Measurements from ENCODE around the gene IMMP2L.
A peak's percentile ranks its signal among the peaks of the same experiment; 100 is the strongest.

Gene IMMP2L

DNA sequence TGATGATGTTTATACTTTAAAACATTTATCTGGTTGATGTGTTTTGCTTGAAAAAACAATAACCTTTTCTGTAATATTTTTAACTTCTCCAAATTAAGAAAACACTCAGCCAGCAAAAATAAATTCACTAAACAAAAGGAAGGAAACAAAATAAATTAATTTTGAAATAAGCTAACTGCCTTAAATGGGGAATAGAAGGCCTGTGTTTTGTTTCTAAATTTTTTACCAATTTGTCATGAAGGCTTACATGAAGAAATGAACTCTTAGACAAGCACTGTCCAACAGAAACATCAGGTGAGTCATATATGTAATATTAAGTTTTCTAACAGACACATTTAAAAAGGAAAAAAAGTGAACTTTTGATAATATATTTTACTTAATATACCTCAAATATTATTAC is 402.9 kb downstream of the IMMP2L start:
- DNase-seq (ENCODE audit: low read depth in 2 of 2) = no peak

DNA sequence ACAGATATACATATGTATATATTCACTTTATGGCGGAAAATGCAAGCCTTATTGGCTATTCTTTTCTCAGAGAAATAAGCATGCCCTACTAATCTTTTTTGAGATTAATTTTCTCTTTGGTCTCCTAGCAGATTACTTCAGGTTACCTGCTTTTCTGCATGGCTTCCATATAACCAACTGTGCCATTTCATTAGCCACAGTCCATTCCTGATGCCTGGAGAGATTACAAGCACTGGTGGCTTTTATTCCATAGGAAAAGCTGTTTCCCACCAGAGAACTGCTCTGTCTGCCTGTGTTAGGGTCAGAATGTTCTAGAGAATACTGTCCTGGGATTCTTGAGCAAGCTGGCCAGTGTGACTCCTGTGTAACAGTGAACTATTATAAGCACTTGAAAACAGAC is 411.6 kb downstream of the IMMP2L start:
- DNase-seq (ENCODE audit: low read depth in 2 of 2) = no peak

DNA sequence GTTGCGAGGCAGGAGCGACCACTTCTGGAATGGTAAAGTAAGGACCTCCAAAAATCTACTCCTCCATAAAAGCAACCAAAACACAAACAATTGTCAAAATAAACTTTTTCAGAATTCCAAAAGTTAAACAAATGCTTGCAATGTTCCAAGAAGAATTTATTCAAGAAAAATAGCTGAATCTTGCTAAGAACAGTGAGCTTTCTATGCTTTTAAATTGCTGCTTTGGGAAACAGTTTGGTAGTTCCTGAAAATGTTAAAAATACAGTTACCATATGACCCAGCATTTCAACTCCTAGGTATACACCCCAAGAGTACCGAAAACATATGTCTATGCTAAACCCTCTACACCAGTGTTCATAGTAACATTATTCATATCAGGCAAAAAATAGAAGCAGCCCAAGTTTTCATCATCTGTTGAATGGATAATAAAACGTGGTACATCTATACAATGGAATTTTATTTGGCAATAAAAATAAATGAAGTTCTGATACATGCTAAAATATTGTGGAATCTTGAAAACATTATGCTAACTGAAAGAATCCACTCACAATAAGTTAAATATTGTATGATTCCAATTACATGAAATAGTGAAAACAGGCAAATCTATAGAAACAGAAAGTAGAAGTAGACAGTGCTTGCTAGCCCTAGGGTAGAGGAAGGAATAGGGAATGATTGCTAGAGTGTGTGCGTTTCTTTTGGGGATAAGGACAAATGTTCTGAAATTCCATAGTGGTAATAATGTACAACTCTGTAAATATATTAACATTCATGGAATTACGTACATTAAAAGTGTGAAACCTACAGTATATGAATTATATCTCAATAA is 414.4 kb downstream of the IMMP2L start:
- no peak for DNase-seq (ENCODE audit: low read depth in 2 of 2)

DNA sequence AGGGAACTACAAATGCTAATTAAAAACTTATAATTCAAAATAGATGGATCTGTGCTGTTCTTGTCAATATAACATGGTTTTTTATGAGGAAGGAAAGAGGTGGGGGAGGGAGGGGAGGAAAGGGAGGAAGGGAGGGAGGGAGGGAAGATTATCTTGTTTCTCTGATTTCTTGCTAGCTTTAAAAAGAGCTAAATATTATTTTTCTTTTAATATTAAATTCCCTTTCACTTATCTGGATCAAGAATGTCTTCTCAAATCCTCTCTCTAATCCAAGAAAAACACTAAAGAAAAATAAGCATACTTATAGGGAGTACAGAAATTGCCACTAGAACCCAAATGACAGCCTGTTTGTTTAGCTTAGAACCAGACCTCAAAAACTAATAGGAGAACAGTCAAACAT is 416.2 kb downstream of the IMMP2L start:
- no peak for DNase-seq (ENCODE audit: low read depth in 2 of 2)

DNA sequence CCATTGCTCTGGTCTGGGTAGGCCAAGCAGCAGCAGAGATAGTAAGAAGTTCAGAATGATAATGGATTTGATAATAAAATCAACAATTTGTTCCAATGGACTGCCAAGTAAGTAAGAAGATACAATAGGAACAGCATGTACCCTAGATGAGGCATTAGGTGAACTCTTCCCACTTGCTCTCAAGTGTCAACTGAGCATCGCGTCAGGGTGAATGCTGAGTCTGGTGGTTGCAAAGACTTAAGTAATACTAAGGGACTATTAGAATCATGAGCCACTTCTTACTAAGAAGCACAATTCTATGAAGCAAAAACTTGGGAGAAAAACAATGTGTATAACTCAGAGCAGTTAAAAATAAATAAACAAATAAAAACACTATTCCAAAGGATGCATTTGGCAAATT is 416.8 kb downstream of the IMMP2L start:
- no peak for DNase-seq (ENCODE audit: low read depth in 2 of 2)

DNA sequence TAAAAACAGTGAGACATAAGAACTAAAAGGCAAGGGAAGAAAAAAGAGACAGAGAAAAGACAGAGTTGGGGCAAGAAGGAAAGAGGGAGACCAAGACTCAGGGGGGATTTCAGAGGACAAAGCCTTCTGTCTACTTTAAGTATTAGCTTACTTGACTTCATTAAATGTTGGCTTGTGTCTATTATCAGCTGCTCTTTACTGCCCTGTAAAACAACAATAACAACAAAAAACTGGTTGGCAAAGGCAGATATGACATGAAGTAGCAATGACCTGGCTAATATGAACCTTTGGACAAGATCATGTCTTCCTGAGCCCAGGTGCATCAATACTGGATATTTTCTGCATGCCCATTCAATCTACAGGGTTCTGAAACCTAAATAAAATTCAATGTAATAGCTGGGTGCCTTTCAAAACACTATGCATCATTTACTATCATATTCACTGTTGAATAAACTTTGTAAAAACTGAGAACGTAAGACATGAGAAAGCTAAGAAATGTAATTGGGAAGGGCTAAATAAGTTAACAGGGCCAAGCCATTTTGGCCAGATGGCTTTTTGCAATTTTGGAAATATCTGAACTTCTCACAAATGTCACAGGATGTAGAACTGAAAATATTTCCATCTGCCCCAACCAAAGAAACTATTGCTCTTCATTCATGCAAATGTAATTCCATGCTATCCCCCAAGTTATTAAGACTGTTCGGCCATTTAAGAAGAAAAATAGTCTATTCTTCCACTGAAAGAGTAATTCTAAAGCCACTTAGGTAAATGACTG is 422.0 kb downstream of the IMMP2L start:
- DNase-seq (ENCODE audit: low read depth in 2 of 2) = no peak

DNA sequence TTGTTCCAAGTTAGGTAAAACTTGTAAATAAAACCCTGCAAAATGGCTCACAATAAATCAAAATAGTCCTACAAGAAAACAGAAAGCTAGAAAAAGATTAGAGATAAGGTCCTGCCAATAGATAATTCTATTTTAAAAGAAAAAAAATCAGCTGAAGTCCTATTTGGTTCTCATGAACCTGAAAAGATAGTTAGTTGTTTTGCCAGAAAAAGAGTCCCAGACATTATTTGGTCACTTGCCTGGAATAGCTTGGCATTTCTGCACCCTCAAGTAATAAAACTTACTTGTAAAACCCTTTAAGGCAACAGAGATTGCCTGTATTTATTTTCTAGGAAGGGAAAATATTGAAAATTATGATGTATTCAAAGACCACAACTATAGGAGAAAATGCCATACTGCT is 423.7 kb downstream of the IMMP2L start:
- no peak for DNase-seq (ENCODE audit: low read depth in 2 of 2)

DNA sequence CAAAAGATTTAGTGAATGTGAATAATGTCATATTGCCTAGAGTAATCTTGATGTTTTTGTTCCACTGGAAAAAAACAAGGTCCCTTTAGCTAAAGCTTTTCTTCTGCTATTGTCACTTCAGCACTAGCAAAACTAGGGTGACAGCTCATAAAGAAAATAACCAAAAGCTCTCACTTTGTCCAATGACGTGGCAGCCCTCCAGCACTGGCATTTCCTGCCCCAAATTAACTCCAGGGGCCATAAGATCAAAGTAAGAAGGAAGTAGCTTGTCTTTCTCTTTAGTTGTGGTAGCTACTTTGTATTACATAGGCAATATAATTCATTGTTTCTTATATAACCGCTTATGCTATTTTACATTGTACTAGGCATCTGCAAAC is 424.1 kb downstream of the IMMP2L start:
- peak; percentile 50 to 63 for DNase-seq (ENCODE audit: low read depth in 2 of 2)

DNA sequence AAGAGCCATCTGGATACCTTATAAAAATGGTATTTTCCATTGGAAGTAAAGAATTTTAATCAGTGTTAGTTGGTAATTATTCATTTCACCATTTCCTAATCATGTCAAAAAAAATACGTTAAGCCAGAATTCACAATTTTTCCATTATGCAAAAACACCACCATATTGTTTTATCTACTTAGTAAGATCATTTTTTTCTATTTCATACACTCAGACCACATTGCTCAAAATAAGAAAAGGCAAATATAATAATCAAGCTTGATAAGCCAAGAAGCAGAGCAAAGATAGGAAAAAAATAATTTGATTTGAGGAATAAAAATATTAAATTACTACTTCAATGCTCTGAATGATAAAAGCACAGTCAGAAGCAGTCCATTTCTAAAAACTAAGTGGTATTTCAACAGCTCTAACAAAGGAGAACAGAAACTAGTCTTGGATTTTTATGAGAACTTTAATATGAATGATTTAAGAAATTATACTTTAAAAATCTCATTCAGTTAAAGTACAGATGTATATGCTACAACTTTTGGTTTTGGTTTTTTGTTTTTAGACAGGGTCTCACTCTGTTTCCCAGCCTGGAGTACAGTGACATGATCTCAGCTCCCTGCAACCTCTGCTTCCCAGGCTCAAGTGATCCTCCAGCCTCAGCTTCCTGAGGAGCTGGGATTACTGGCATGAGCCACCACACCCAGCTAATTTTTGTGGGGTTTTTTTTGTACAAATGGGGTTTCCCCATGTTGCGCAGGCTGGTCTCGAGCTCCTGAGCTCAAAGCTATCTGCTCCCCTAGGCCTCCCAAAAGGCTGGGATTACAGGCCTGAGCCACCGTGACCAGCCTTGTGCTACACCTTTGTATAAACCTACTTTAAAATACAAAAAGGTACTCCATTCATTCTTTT is 424.7 kb downstream of the IMMP2L start:
- DNase-seq (ENCODE audit: low read depth in 2 of 2) = peak; percentile 11 to 32

DNA sequence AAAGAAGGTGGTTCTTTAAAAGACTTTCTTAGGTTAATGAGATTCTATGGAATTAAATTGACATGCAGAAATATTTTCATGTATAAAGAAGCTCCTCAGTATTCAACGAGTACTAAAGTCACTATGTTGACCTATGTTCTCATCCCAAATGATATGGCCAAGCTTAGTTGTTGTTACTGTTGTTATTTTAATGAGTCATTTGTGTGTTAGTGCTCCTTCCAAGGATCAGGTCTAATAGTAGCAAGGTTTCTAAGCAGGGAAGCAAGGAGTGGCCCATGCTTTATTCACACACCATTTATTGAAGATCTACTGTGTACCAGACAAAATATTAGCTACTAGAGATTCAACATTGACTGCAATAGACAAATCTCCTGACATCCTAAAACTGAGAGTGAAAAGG is 429.5 kb downstream of the IMMP2L start:
- DNase-seq (ENCODE audit: low read depth in 2 of 2) = no peak

DNA sequence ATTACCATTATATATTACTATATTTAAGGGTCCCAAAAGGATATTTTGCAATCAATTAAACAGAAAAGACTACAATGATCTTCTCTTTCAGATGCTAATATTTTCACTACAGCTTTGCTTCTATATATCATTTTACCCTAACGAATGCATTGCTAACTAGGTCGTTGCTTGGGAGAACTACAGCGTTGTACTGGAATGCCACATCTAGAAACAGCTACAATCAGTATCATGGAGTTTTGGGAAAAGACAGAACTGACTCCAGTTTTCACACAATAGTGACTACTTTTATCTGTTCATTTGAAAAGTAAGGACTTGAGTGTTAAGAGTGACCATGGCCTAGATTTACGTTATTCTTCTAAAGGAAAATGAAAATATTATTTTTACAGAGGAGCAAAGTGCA is 432.9 kb downstream of the IMMP2L start:
- DNase-seq (ENCODE audit: low read depth in 2 of 2) = no peak

DNA sequence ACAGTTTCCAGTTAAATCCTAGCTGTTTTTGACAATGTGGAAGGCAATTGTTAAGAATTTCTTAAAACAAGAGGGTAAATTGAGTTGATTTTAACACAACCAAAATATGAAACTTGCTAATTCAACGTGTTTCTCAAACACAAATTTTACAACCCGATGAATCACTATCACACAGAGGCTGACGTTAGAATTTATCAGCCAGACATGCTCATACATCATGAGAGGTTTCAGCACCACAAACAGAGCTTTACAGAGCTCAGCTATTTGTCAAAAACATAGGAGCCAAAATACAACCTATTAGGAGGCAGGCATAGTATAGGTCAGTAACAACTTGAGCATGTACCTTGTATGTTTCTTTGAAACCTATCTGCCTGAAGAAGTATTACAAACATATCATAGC is 435.3 kb downstream of the IMMP2L start:
- DNase-seq (ENCODE audit: low read depth in 2 of 2) = no peak

DNA sequence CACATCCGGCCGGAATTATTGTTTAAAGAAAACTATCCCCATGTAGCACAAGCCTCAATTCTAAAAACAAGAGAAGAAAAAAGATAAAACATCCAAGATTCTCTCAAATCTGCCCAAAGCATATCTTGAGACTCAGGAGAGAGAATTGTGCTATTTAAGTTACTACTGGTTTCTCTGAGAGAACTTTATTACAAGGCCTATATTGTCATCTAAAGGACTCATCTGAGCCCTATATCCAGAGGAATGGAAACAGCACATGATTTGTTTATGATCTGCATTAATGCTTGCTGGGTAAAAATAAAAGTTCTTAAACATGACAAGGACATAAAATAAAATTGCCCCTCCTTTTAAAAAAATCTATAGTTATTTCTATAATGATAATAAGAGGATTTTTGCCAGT is 446.3 kb downstream of the IMMP2L start:
- no peak for DNase-seq (ENCODE audit: low read depth in 2 of 2)

DNA sequence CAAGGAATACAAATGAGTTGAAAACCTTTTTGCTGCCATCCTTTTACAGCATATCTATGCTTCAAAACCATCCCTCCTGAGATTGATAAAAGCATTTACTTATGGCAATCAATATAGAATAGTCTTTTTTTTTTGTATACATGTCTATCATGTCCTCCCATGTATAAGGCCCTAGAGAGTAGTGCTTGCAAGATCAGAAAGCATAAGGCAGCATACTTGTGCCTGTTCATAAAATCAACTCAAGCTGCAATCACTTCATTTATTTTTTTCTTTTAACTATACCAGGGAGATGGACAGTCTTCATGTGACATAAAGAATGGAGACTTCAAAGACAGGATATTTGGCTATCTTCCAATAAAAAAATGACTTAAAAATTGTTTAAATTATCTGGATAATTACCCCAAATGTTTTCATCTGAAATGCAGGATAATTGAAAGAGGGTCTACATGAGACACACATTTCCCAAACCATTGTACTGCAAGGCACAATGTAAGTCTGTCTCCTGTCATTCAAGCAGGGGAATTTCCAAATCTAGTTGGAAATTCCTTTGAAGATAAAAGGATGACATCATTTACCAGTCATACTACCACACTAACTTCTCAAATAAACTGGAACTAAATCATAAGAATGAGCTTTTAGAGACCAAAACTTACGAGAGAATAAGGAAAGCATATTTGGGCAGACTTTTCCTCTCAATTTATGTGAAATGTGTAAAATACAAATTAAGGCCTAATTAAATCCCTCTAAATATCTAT is 448.9 kb downstream of the IMMP2L start:
- no peak for DNase-seq (ENCODE audit: low read depth in 2 of 2)

DNA sequence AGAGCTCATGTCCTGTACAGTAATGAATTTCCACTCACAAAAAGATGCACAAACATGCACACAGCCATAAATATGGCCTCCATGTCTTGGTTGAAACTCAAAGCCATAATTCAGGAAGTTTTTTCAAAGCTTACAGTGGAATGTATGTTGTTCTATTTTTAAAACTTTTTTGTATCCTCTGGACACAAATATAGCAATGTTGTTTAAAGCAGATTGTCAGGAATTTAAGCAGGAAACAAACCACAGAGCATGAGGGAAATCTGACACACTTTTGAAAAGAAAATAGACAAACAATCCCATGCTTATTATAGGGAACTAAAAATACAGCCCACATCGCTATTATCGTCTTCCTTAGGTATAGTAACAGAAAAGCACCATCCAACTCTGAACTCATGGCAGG is 449.9 kb downstream of the IMMP2L start:
- no peak for DNase-seq (ENCODE audit: low read depth in 2 of 2)

DNA sequence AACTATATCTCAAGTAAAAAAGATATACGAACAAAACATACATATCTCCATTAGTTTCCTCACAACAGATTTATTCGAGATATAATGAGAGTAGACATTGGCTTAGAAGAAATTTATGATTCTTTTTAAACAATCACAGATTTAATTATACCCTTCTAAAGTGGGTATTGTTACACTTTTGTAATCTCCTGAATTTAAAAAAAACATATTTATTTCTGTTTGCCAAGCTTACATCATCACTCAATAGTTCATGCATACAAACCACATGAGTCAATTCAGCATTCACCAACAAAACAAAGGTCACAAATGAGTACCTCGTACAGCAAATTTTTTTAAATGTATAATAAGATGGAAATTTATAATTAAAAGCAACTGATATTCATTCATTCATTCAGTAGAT is 453.8 kb downstream of the IMMP2L start:
- DNase-seq (ENCODE audit: low read depth in 2 of 2) = no peak

DNA sequence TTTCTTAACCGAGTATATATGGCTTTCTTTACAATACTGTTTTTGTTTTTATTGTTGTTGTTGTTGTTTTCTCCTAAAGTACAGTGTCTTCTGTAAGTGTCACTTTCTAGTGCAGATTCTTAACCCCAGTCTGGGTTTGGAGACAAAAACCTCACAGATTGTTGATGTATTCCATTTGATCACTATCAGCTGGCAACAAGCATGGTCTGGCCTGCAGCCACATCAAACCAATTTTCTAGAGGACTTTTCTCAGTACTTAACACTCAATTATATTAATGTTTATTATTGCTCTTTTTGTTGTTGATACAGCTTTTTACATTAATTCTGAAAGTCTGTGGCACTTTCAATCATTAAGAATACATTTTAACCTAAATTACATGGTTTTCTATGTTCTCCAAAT is 454.3 kb downstream of the IMMP2L start:
- DNase-seq (ENCODE audit: low read depth in 2 of 2) = no peak

DNA sequence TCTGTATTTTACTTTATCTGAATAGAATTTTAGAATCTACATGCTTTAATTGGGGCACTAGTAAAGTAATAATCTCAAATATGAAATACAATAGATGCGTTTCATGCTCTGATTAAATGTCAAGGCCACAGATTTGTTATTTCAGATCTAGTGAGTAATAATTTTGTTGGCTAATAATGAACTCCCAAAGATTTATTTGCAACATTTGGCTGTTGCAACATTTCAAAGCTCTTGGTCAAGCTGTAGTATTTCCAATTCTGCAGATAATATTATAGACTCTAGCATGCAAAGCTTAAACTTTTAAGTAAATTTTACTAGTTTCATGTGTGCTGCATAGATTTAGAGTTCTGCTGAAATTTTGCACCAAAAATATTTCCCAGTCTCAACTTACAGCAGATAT is 454.7 kb downstream of the IMMP2L start:
- DNase-seq (ENCODE audit: low read depth in 2 of 2) = no peak

DNA sequence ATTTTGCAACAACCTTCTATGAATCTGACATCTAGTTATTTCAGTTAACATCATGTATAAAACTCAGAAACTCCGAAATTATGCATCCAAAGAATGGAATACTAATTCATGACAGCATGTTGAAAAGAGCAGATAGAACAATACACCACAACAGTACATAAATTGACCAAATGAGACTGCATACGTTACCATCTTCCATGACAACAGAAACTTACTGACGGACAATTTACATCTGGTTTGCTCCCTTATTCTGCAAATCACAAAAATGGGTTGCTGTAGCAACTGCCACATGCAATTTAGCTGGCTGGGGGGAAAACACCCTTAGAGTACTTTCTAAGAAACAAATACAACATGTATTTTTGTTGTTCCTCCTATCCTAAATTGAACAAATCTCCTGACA is 457.0 kb downstream of the IMMP2L start:
- no peak for DNase-seq (ENCODE audit: low read depth in 2 of 2)

DNA sequence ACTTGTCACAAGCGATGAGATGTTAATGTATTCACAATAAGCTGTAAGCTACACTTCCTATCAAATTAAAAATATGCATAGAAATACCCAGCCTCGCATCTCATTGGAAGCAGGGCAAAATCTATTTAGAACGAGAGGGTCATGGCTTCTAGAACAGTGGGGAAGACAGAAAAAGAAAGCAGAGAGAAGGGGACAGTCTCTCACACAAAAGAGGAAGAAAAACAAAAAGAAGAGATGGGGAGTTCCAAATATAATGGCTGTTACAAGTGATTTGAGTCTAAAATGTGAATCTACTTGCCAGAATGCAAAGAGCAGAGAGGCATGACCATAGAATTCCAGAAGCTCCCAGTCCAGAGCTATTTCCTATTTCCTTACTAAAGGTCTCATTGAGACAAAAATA is 457.6 kb downstream of the IMMP2L start:
- no peak for DNase-seq (ENCODE audit: low read depth in 2 of 2)

DNA sequence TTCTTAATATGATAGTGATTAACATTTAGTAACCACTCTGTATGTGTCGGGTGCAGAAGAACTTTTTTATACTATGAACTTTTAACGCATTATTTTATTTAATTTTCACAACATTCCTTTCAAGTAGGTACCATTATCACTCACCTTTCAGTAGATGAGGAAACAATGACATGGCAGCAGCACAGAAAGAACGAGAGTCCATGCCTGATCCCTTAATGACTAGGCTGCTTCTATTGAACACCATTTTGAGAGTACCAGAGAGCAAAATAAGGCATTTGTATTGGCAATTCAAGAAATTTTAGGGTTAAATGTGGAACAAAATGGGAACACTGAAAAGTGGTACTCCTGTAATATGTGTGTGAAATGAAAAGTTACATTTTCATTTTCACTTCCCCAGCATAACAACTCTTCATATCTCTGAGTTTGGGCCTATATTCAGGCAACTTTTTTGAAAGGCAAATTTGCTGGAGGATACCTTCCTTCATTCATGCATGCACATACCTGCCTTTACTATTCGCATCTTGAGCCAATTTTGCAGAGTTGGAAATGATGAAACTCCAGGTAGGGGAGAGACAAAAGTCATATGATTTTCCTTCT is 458.5 kb downstream of the IMMP2L start:
- DNase-seq (ENCODE audit: low read depth in 2 of 2) = no peak

All from stimulated activated CD4-positive, alpha-beta T cell treated with anti-CD3 and anti-CD28 coated beads, Interleukin-15, amount 100 ng/mL, for 48 hours (primary cell).